H9 (cell line): ENCODE results near the gene SORBS1. TPM values are rescaled to one million over a fixed set of nuclear protein-coding genes. Genes with fewer than 3 reads are reported as not detected.

Source experiments
- DNase-seq: peaks from one replicate; pipeline ENCODE4 v3.0.0-alpha.2; 2017
- H2AFZ ChIP-seq: one replicate; pipeline ENCODE4 v1.6.1; 2013; ENCODE audit warnings: mild to moderate bottlenecking, low read length, control low read depth, moderate library complexity
- H2AK5ac ChIP-seq: 2 replicates; pipeline ENCODE4 v1.6.1; 2013; ENCODE audit warnings: low read length, control low read depth, mixed read lengths; ENCODE audit not compliant: insufficient read length
- H2BK120ac ChIP-seq: one replicate; pipeline ENCODE4 v1.6.1; 2013; ENCODE audit warnings: low read depth, mild to moderate bottlenecking, low read length, control low read depth, inconsistent platforms; ENCODE audit not compliant: poor library complexity, severe bottlenecking
- H2BK12ac ChIP-seq: 2 replicates; pipeline ENCODE4 v1.6.1; 2013; ENCODE audit warnings: low read length, control low read depth, mixed read lengths, low read depth; ENCODE audit not compliant: insufficient read length
- H2BK15ac ChIP-seq: 2 replicates; pipeline ENCODE4 v1.6.1; 2013; ENCODE audit warnings: low read depth, low read length, control low read depth
- H2BK20ac ChIP-seq: one replicate; pipeline ENCODE4 v1.6.1; 2013; ENCODE audit warnings: low read depth, mild to moderate bottlenecking, low read length, control low read depth, inconsistent platforms; ENCODE audit not compliant: poor library complexity, severe bottlenecking
- H2BK5ac ChIP-seq: 2 replicates; pipeline ENCODE4 v1.6.1; 2013; ENCODE audit warnings: low read length, control low read depth, mixed read lengths; ENCODE audit not compliant: insufficient read length
- H3K14ac ChIP-seq: 2 replicates; pipeline ENCODE4 v1.6.1; 2013; ENCODE audit warnings: low read length, control low read depth; ENCODE audit not compliant: insufficient read depth
- H3K18ac ChIP-seq: 2 replicates; pipeline ENCODE4 v1.6.1; 2013; ENCODE audit warnings: low read depth, mild to moderate bottlenecking, mixed read lengths, low read length, control low read depth; ENCODE audit not compliant: insufficient read length
- H3K23ac ChIP-seq: 2 replicates; pipeline ENCODE4 v1.6.1; 2013; ENCODE audit warnings: low read length, control low read depth, mixed read lengths, low read depth; ENCODE audit not compliant: insufficient read length
- H3K23me2 ChIP-seq: 2 replicates; pipeline ENCODE4 v1.6.1; 2013; ENCODE audit warnings: low read depth, mild to moderate bottlenecking, mixed read lengths, low read length, control low read depth; ENCODE audit not compliant: insufficient read length, poor library complexity, severe bottlenecking
- H3K27ac ChIP-seq: 2 replicates; pipeline ENCODE4 v1.5.1; 2013; ENCODE audit warnings: low read length, control low read depth, mixed read lengths, low read depth; ENCODE audit not compliant: insufficient read length
- H3K27me3 ChIP-seq: 2 replicates; pipeline ENCODE4 v1.6.1; 2013; ENCODE audit warnings: low read length, control low read depth, inconsistent platforms; ENCODE audit not compliant: insufficient read depth
- H3K4ac ChIP-seq: 2 replicates; pipeline ENCODE4 v1.6.1; 2013; ENCODE audit warnings: low read depth, mild to moderate bottlenecking, control low read depth, inconsistent platforms, low read length, moderate library complexity
- H3K4me1 ChIP-seq: 2 replicates; pipeline ENCODE4 v1.6.1; 2013; ENCODE audit warnings: low read length, control low read depth, inconsistent platforms; ENCODE audit not compliant: insufficient read depth
- H3K4me2 ChIP-seq: 2 replicates; pipeline ENCODE4 v1.6.1; 2013; ENCODE audit warnings: low read length, control low read depth, mixed read lengths; ENCODE audit not compliant: insufficient read length, insufficient read depth
- H3K56ac ChIP-seq: 2 replicates; pipeline ENCODE4 v1.6.1; 2013; ENCODE audit warnings: low read depth, mild to moderate bottlenecking, mixed read lengths, low read length, control low read depth; ENCODE audit not compliant: insufficient read length
- H3K79me1 ChIP-seq: 2 replicates; pipeline ENCODE4 v1.6.1; 2013; ENCODE audit warnings: low read depth, mild to moderate bottlenecking, moderate library complexity, low read length, control low read depth, inconsistent platforms; ENCODE audit not compliant: insufficient read depth, poor library complexity, severe bottlenecking
- H3K79me2 ChIP-seq: 2 replicates; pipeline ENCODE4 v1.6.1; 2013; ENCODE audit warnings: low read length, control low read depth, inconsistent platforms; ENCODE audit not compliant: insufficient read depth
- H3K9ac ChIP-seq: 2 replicates; pipeline ENCODE4 v1.6.1; 2013; ENCODE audit warnings: low read length, control low read depth, mixed read lengths; ENCODE audit not compliant: insufficient read length; ENCODE audit errors: extremely low read depth
- H3K9me3 ChIP-seq: one replicate; pipeline ENCODE4 v1.6.1; 2013; ENCODE audit warnings: low read depth, low read length, inconsistent platforms; ENCODE audit not compliant: control insufficient read depth
- H3T11ph ChIP-seq: one replicate; pipeline ENCODE4 v1.6.1; 2013; ENCODE audit warnings: mild to moderate bottlenecking, low read length, control low read depth, inconsistent platforms
- H4K20me1 ChIP-seq: one replicate; pipeline ENCODE4 v1.6.1; 2013; ENCODE audit not compliant: control insufficient read depth, insufficient read length, insufficient read depth
- H4K5ac ChIP-seq: 2 replicates; pipeline ENCODE4 v1.6.1; 2013; ENCODE audit warnings: low read depth, mild to moderate bottlenecking, mixed read lengths, low read length, control low read depth; ENCODE audit not compliant: insufficient read length
- H4K8ac ChIP-seq: replicated peaks from 2 replicates; pipeline ENCODE4 v1.6.1; 2013; ENCODE audit warnings: low read length, control low read depth, mixed read lengths, low read depth; ENCODE audit not compliant: insufficient read length
- H4K91ac ChIP-seq: 2 replicates; pipeline ENCODE4 v1.6.1; 2013; ENCODE audit warnings: low read depth, mild to moderate bottlenecking, moderate library complexity, mixed read lengths, low read length, control low read depth; ENCODE audit not compliant: insufficient read length
- H3K27ac Mint-ChIP-seq, 3 experiments: 2 replicates in 2 of 3; 3 replicates in 1 of 3; pipeline ENCODE4 v1.8.0; 2020 to 2021; ENCODE audit warnings: mixed read lengths in 3 of 3, mild to moderate bottlenecking in 1 of 3, moderate library complexity in 1 of 3
- H3K27me3 Mint-ChIP-seq: 2 replicates; pipeline ENCODE4 v1.8.0; 2021; ENCODE audit warnings: low read depth, mild to moderate bottlenecking, moderate library complexity, mixed read lengths
- H3K36me3 Mint-ChIP-seq, 3 experiments: 2 replicates in 2 of 3; 3 replicates in 1 of 3; pipeline ENCODE4 v1.8.0; 2020 to 2021; ENCODE audit warnings: low read depth in 3 of 3, mixed read lengths in 3 of 3; ENCODE audit not compliant: insufficient read depth in 1 of 3
- H3K4me1 Mint-ChIP-seq, 2 experiments: 2 replicates each; pipeline ENCODE4 v1.8.0; 2020; ENCODE audit warnings: mixed read lengths in 2 of 2
- H3K4me3 Mint-ChIP-seq, 2 experiments: 2 replicates in 1 of 2; 3 replicates in 1 of 2; pipeline ENCODE4 v1.8.0; 2020 to 2021; ENCODE audit warnings: mild to moderate bottlenecking in 2 of 2, mixed read lengths in 2 of 2, moderate library complexity in 1 of 2
- H3K9me3 Mint-ChIP-seq, 2 experiments: 2 replicates in 1 of 2; 3 replicates in 1 of 2; pipeline ENCODE4 v1.8.0; 2020; ENCODE audit warnings: mild to moderate bottlenecking in 2 of 2, mixed read lengths in 2 of 2, moderate library complexity in 1 of 2
- WGBS: extraction: QIAGEN DNeasy Blood & Tissue Kit; methylation state at CpG from one replicate; pipeline ENCODE4 v1.1.7; 2013; ENCODE audit warnings: missing lambda C conversion rate, low lambda C conversion rate, mixed read lengths; ENCODE audit not compliant: insufficient read length; ENCODE audit errors: extremely low coverage; 5-methylcytosine and 5-hydroxymethylcytosine counted together
- total RNA-seq: library from RNA; stranded (reverse); gene quantifications from 2 replicates; pipeline ENCODE4 v1.2.1, GENCODE V29; 2021
- TF ChIP-seq, protein P1 (sequence below): fragments of 200-600 bp; sonication (generic); conservative IDR thresholded peaks from 3 replicates; pipeline ENCODE4 v1.8.0; 2021; ENCODE audit warnings: antibody characterized with exemption, mild to moderate bottlenecking

SORBS1 gene
- total RNA-seq, 1 experiment from 2014 or later = 24.3 TPM

DNA sequence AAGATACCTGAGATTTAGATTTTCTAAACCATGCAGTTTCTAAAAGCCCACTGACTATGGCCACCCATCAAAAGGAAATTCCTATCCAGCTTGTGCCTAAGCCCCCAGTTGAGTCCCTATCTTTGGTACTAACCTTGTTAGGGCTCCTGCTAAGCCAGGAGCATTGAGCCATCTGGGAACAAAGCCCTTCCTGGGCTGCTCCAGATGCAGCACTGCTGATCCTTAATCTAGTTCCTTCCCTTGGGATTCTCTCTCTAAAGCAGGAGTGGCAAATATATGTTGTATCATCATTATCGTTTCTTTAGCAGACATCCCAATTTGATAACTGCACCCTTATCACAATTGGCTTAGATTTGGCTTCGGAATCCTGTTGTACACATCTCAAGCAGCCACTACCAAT lies 245.7 kb downstream of the SORBS1 start:
- H3K4me1 Mint-ChIP-seq = peaks cover 32 to 40% of the 10 kb centered on the region in 2 experiments
- Histone ChIP-seq H3K79me2 (no peaks in the 10 kb centered on the region), H3K4me1 (peaks cover 13% of the 10 kb centered on the region), H2BK5ac (no peak overlapping the region), H3K27ac (no peak overlapping the region), H4K8ac (no peak overlapping the region), H2BK20ac (no peak overlapping the region), H2BK120ac (no peak overlapping the region), H2BK12ac (no peak overlapping the region), H2AFZ (no peak overlapping the region), H3K23me2 (no peaks in the 10 kb centered on the region), H3K56ac (no peak overlapping the region), H2BK15ac (no peak overlapping the region), H3T11ph (no peak overlapping the region), H3K18ac (no peak overlapping the region), H3K4me2 (no peak overlapping the region), H3K4ac (no peak overlapping the region), H3K79me1 (no peaks in the 10 kb centered on the region), H3K9me3 (no peaks in the 10 kb centered on the region), H4K20me1 (no peaks in the 10 kb centered on the region), H3K9ac (no peak overlapping the region), H3K23ac (no peak overlapping the region), H3K14ac (no peak overlapping the region), H4K5ac (no peak overlapping the region), H4K91ac (no peak overlapping the region), H2AK5ac (no peak overlapping the region), H3K27me3 (no peaks in the 10 kb centered on the region)
- TF ChIP-seq, protein P1, sequence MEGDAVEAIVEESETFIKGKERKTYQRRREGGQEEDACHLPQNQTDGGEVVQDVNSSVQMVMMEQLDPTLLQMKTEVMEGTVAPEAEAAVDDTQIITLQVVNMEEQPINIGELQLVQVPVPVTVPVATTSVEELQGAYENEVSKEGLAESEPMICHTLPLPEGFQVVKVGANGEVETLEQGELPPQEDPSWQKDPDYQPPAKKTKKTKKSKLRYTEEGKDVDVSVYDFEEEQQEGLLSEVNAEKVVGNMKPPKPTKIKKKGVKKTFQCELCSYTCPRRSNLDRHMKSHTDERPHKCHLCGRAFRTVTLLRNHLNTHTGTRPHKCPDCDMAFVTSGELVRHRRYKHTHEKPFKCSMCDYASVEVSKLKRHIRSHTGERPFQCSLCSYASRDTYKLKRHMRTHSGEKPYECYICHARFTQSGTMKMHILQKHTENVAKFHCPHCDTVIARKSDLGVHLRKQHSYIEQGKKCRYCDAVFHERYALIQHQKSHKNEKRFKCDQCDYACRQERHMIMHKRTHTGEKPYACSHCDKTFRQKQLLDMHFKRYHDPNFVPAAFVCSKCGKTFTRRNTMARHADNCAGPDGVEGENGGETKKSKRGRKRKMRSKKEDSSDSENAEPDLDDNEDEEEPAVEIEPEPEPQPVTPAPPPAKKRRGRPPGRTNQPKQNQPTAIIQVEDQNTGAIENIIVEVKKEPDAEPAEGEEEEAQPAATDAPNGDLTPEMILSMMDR = no peak
- peaks cover 24% of the 10 kb centered on the region for H3K27me3 Mint-ChIP-seq
- H3K36me3 Mint-ChIP-seq = peaks cover under 1 to 10% (median 9%) of the 10 kb centered on the region in 3 experiments; a peak in 5 of 7 replicates
- H3K4me3 Mint-ChIP-seq = no peak overlapping the region
- no peak for DNase-seq
- no CpG with 5 or more reads among the region's 2 CpGs for WGBS
- H3K27ac Mint-ChIP-seq = no peak overlapping the region
- H3K9me3 Mint-ChIP-seq = no peaks in the 10 kb centered on the region
